AG09319 (cell line): ENCODE results near the gene PEX14.

Source experiments
- DNase-seq: peaks from one replicate; pipeline ENCODE4 v3.0.0-alpha.2; 2010; ENCODE audit warnings: low read depth; ENCODE audit errors: extremely low read depth
- TF ChIP-seq, protein P1 (sequence below): IDR thresholded peaks from 2 replicates; pipeline ENCODE4 v1.5.1; 2011; ENCODE audit warnings: low read depth, mild to moderate bottlenecking, inconsistent platforms, low read length, moderate library complexity

Gene PEX14

DNA sequence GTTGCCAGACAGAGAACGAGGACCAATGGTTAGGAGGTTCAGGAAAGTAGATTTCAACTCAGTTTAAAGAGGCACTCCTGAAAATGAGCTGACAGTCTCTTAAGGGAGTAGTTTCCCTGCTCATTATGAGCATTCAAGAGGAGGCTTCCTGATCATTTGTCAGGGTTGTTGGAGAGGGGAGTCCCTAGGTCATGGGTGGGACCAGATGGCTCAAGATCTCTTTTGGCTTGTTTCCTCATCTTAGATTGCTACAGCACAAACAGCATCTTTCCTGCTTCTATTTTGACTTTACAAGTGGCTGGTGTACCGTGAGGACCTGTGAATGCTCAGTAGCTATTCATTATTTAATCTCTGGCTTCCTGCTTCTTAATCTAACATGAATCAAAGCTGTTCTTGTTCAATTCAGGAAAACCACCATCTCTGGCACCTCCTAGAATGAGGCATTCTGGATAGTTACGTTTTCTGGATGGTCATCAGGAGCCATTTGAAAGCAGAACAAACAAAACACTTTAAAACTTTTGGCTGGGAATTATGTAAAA, 47.6 kb downstream of the PEX14 start:
- TF ChIP-seq, protein P1, sequence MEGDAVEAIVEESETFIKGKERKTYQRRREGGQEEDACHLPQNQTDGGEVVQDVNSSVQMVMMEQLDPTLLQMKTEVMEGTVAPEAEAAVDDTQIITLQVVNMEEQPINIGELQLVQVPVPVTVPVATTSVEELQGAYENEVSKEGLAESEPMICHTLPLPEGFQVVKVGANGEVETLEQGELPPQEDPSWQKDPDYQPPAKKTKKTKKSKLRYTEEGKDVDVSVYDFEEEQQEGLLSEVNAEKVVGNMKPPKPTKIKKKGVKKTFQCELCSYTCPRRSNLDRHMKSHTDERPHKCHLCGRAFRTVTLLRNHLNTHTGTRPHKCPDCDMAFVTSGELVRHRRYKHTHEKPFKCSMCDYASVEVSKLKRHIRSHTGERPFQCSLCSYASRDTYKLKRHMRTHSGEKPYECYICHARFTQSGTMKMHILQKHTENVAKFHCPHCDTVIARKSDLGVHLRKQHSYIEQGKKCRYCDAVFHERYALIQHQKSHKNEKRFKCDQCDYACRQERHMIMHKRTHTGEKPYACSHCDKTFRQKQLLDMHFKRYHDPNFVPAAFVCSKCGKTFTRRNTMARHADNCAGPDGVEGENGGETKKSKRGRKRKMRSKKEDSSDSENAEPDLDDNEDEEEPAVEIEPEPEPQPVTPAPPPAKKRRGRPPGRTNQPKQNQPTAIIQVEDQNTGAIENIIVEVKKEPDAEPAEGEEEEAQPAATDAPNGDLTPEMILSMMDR = no peak
- no peak for DNase-seq

DNA sequence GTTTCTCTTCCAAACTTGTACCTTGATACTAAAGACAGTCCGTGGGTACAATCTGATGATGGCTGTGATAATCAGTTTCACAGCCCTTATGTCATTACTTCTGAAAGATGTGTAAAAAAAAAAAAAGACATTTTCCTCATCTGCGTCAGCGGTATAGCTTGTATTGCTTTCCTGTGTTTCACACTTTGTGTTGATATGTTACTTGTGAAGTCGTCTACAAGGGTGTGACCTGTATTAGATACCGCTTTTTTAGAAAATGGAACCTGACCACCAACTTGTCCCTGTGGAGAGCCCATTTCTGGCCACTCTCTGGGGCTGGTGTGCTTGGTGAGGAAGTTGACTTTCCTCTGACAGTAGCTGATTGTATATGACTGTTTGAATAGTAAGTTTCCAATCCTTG, 50.5 kb downstream of the PEX14 start:
- DNase-seq = no peak
- TF ChIP-seq, protein P1 = no peak

DNA sequence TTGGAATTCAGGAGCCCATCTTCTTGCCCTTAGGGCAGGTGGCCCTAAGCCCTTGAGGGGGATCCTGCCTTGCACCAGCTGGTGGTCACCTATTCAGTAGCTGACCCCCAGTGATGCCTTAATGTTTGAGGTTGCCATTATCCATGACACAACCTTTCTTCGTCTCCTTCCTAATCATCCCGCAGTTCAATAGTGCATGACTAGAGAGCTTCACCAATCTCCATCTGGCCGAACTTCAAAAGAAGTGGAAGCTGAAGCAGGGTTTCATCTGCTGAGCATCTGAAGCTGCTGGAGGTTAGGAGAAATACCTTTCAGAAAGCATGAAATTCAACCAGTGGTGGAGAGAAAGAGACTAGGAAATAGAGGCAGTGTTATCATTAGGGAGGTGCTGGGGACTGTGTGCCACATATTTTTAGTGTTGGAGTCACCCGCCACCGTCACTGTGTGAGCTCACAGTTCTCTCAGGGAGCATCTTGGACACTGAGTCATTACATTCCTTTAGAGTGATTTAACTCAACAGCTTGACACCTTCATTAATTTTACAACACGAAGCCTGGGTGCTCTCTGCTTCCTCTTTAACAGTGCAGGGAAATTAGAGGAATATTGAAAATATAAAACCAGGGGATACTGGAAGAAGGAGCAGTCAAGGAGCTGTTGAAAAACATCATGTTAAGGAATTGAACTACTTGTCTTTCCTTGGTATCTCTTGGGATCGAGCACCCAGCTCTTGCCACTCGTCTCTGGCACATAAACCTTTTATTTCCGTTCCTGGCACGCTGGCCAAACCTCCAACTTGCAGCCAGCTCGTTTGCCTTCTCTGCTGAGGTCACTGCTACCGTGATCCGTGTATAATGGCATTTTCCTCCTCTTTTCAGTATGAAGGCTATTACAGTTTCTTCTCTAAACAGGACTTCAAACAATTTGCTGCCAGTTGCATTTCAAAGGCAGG, 53.6 kb downstream of the PEX14 start:
- DNase-seq = no peak
- TF ChIP-seq, protein P1 = no peak

DNA sequence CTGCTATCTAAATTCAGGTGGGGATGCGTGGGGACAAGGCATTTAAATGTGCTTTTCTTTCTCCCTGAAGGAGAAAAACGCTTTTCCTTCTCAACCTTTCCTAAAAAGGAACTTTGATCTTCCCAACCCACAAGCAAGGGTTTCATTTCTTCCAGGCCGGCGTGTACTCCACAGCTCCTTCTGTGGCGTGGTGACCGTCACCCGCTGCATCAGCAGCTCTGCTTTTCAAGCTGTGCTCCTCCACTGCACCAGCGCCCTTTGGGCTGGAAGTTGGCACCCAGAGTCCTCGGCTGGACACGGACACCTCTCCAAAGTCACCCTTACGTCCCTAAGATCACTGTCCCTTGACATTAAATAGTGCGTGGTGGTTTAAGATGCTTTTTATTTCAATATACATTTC, 54.3 kb downstream of the PEX14 start:
- no peak for DNase-seq
- TF ChIP-seq, protein P1 = no peak

DNA sequence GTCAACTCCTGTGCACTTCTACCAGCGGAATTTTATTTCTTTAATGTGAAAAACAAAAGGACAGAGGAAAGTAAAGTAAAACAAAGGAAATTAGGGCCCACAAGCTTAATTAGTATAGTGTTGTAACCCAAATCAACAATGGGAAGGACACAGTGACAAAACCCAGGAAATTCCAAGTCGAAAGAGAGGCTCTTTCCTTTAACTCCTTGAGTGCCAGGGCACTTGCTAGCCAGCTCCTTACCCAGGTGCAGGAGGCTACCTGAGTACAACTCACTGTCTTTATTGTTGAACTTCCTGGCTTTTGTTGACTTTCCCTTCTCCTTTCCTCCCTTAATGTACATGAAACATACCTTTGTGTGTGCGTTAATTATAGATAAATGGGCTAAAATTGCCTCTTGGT, 55.0 kb downstream of the PEX14 start:
- TF ChIP-seq, protein P1 = no peak
- no peak for DNase-seq

DNA sequence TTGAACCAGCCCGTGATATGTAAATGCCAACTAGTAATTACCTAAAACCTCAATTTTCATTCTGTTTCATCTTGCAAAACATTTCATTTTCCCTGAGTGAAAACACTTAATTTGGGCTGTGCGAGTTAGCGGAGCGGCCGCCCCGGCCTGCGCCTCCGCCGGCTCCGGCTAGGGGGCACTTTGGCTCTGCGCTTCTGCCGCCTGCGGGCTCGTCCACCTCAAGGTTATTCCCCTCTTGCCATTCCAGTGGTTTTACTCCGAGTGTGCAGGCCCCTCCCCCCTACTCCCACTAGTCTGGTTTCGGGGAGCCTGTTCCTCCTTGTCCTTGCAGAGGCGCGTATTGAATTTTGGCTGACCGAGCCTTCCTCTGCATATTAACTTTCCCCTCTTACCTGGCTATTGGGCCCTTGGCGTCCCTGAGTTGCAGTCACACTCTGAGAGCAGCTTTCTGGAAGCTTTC, 55.6 kb downstream of the PEX14 start:
- TF ChIP-seq, protein P1 = no peak
- no peak for DNase-seq
